ENCODE results near the gene PCSK5. TPM values are rescaled to one million over a fixed set of nuclear protein-coding genes. Genes with fewer than 3 reads are reported as not detected.

Gene PCSK5
- total RNA-seq, 1 experiment from 2014 or later, result 18.6 TPM

- no peak overlapping the region for H3K4me3 ChIP-seq
- H3K9me3 ChIP-seq (replicated peaks), result no peaks in the 10 kb centered on the region
- H3K4me1 ChIP-seq, result peaks cover 5% of the 10 kb centered on the region
- DNase-seq, result no peak
- no peaks in the 10 kb centered on the region for H3K27me3 ChIP-seq
- H3K27ac ChIP-seq, result no peak overlapping the region
- H3K36me3 ChIP-seq, result peaks cover 6% of the 10 kb centered on the region
Measured at GRCh38 chr9:76095585-76095984, 205.1 kb downstream of the PCSK5 start.

GRCh38 chr9:76099516-76099915, 209.0 kb downstream of the PCSK5 start:
- H3K36me3 ChIP-seq, result peaks cover 4% of the 10 kb centered on the region
- no peaks in the 10 kb centered on the region for H3K4me1 ChIP-seq
- no peaks in the 10 kb centered on the region for H3K27me3 ChIP-seq
- H3K4me3 ChIP-seq, result no peak overlapping the region
- H3K9me3 ChIP-seq (replicated peaks), result no peaks in the 10 kb centered on the region
- H3K27ac ChIP-seq, result no peak overlapping the region
- no peak for DNase-seq

DNA sequence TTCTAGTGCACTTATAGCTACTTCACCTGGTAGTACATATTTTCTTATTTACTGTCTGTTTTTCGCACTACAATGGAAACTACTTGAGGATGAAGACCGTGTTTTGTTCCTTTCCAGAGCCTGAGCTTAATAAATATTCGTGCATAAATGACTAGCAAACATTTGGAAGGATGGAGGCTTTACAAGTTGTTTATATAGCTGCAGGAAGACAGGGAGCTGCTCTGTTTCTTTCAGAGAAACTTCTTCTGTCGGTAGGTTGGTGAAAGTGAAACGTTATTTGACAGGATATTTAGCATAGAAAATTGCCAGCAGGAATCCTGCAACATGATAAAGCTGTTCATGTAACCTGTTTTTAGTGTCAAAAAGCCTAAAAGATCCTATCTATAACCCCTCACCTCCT, 210.6 kb downstream of the PCSK5 start:
- no peaks in the 10 kb centered on the region for H3K27me3 ChIP-seq
- DNase-seq, result no peak
- no peak overlapping the region for H3K27ac ChIP-seq
- no peaks in the 10 kb centered on the region for H3K4me1 ChIP-seq
- H3K36me3 ChIP-seq, result peaks cover 4% of the 10 kb centered on the region; the same call in 1 of the 2 replicates
- no peak overlapping the region for H3K4me3 ChIP-seq
- no peaks in the 10 kb centered on the region for H3K9me3 ChIP-seq (replicated peaks)

DNA sequence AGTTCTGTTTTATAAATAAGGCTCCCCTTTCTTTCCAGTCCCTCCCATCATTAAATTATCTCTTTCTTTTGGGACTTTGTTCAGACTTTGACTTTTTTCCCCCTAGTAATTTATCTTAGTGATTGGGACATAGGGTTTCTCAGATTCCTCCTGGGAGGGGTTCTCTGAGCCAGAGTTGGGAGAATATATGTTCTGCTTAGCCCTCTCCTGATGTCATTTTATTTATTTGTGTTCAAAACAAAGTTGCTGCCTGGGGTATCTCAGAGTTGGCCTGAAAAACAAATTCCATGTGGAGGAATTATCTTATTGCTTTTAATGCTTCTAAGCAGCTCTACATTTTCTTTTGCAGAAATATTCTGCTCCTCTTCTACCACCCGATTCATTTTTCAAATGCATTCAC, 211.0 kb downstream of the PCSK5 start:
- Histone ChIP-seq H3K4me3 (no peak overlapping the region), H3K27ac (no peak overlapping the region), H3K9me3 (replicated peaks) (no peaks in the 10 kb centered on the region), H3K36me3 (peaks cover 4% of the 10 kb centered on the region; the same call in 1 of the 2 replicates), H3K27me3 (no peaks in the 10 kb centered on the region), H3K4me1 (no peaks in the 10 kb centered on the region)
- DNase-seq, result no peak

DNA sequence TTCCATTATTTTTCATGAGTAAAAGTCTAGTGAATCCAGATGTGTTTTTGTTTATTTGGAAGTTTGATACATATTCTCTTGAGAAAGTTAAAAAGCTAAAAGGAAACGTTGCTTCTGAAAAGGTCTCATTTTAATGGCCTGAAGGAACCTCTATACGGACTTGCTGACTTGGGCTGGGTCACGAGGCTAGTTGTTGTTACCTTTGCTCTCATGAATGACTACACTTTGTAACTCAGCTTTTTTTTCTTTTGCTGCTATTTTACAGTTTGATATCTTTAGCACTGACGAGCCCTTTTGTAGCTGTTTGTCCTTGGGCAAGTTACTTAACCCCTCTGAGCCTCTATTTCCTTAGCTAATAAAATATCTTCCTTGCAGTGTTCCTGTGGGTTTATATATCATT, 211.5 kb downstream of the PCSK5 start:
- Histone ChIP-seq H3K9me3 (replicated peaks) (no peaks in the 10 kb centered on the region), H3K27ac (no peak overlapping the region), H3K27me3 (no peaks in the 10 kb centered on the region), H3K4me3 (no peak overlapping the region), H3K36me3 (peaks cover 4% of the 10 kb centered on the region; the same call in 1 of the 2 replicates), H3K4me1 (no peaks in the 10 kb centered on the region)
- no peak for DNase-seq

DNA sequence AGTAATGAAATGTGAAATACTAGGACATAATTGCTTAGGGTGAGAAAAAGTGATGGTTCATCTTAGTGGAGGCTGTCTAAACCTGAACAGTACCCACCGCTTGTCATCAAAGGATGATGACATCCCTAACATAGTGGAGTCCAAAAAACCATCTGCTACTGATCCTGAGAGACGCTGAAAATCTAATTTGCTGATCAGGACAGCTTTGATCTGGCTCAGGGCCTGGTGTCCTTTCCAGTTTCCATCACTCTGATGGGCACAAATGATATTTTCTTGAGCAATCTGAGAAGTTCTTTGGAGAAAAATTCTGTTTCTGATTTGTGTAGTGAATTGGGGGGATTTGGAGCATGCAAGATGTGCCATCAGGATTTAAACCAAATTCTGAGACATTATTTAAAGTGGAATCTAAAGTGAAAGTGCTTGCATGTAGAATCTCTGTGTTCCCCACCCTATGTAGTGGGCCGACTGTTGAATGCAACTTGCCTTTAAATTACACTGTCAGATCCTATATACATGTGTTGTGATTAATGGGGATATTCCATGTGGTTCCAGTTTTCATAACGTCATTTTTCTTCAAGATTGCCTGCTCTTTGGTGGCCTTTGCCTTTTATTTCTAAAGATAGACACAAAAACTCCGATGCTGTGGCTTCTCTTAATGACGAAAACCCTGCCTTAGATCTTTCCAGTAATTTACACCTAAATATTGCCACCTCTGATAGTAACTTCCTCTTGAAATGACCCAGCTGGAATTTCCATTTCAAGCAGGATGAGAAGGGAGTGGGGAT, 213.2 kb downstream of the PCSK5 start:
- peaks cover 4% of the 10 kb centered on the region; the same call in 1 of the 2 replicates for H3K36me3 ChIP-seq
- H3K27me3 ChIP-seq, result no peaks in the 10 kb centered on the region
- no peak overlapping the region for H3K27ac ChIP-seq
- no peaks in the 10 kb centered on the region for H3K4me1 ChIP-seq
- no peaks in the 10 kb centered on the region for H3K9me3 ChIP-seq (replicated peaks)
- DNase-seq, result no peak
- H3K4me3 ChIP-seq, result no peak overlapping the region

GRCh38 chr9:76107482-76107881, 217.0 kb downstream of the PCSK5 start:
- no peaks in the 10 kb centered on the region for H3K9me3 ChIP-seq (replicated peaks)
- no peaks in the 10 kb centered on the region for H3K27me3 ChIP-seq
- DNase-seq, result no peak
- H3K36me3 ChIP-seq, result peaks cover 4% of the 10 kb centered on the region
- no peaks in the 10 kb centered on the region for H3K4me1 ChIP-seq
- H3K27ac ChIP-seq, result no peak overlapping the region
- H3K4me3 ChIP-seq, result no peak overlapping the region

DNA sequence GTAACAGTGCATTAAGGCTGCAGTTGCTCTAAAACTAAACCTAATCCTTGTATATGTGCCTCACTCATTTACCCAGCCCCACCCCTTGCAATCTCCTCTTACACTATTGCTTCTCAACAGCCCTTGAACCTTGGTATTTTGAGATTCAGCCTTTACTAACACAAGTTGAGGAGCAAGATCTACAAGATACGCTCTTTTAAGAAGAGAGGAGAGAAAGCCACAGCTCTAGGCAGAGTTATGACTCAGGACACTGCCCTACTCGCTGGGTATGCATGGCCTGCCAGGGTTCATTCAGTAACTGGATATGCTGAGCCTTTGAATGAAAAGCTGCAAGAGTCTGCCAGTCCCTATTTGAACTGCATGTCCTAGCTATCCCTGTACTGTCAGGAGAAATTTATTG, 219.5 kb downstream of the PCSK5 start:
- Histone ChIP-seq H3K9me3 (replicated peaks) (no peaks in the 10 kb centered on the region), H3K27me3 (no peaks in the 10 kb centered on the region), H3K4me1 (no peaks in the 10 kb centered on the region), H3K27ac (no peak overlapping the region), H3K4me3 (no peak overlapping the region), H3K36me3 (peaks cover 4% of the 10 kb centered on the region)
- DNase-seq, result no peak

DNA sequence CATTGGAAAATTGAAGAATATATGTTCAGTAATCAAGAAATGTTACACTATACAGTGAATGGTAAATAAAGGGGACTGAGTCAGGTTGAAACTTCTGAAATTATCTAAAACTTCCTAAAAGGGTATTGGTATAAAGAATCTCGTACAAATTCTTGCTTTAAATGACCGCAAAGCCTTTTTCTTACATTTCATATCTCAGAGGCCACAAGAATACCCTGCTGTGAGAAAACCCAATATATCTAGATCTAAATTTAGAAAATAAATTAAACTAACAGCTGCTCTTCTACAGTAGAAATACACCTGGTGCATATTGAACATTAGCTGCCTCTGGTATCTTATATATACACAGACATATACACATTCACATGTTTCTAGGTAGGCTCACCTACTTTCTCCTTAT, 221.7 kb downstream of the PCSK5 start:
- Histone ChIP-seq H3K27ac (no peak overlapping the region), H3K27me3 (no peaks in the 10 kb centered on the region), H3K4me1 (no peaks in the 10 kb centered on the region), H3K9me3 (replicated peaks) (no peaks in the 10 kb centered on the region), H3K36me3 (peaks cover 4% of the 10 kb centered on the region), H3K4me3 (no peak overlapping the region)
- no peak for DNase-seq

- H3K4me3 ChIP-seq, result no peak overlapping the region
- no peaks in the 10 kb centered on the region for H3K9me3 ChIP-seq (replicated peaks)
- no peaks in the 10 kb centered on the region for H3K27me3 ChIP-seq
- no peaks in the 10 kb centered on the region; the same call in 1 of the 2 replicates for H3K36me3 ChIP-seq
- no peaks in the 10 kb centered on the region for H3K4me1 ChIP-seq
- no peak overlapping the region for H3K27ac ChIP-seq
- no peak for DNase-seq
Measured at GRCh38 chr9:76114144-76114543, 223.7 kb downstream of the PCSK5 start.

GRCh38 chr9:76115396-76115795, 224.9 kb downstream of the PCSK5 start:
- H3K36me3 ChIP-seq, result no peaks in the 10 kb centered on the region; the same call in 1 of the 2 replicates
- H3K9me3 ChIP-seq (replicated peaks), result no peaks in the 10 kb centered on the region
- H3K27ac ChIP-seq, result no peak overlapping the region
- no peaks in the 10 kb centered on the region for H3K4me1 ChIP-seq
- H3K4me3 ChIP-seq, result no peak overlapping the region
- no peaks in the 10 kb centered on the region for H3K27me3 ChIP-seq
- no peak for DNase-seq

DNA sequence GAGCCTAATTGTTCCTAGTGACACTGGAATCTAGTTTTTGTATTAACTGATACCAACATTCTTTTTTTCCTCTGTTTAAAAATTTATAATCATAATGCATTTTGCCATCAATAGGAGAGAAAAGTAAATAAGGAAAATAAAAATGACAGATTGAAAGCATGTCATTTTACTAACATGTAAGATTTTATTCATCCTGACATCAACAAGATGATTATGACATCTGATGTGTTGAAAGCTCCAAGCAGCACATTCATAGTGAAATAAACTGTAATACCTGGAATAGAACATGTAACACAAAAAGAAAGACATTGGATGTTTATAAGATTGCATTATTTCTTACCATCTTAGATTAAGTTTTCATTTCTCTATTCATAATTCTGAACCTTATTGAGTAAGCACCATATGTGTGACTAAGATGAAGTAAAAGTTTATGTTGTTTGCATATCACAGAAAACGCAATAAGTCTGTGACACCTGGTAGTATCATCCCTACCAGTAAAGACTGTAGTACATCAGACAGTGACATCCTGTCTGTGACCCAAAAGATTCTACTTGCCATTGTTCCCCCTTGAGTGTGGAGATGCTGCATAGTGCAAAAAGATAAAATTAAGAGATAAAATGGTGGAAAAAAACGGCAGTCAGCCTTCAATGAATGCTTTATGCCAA, 225.6 kb downstream of the PCSK5 start:
- H3K4me1 ChIP-seq, result no peaks in the 10 kb centered on the region

DNA sequence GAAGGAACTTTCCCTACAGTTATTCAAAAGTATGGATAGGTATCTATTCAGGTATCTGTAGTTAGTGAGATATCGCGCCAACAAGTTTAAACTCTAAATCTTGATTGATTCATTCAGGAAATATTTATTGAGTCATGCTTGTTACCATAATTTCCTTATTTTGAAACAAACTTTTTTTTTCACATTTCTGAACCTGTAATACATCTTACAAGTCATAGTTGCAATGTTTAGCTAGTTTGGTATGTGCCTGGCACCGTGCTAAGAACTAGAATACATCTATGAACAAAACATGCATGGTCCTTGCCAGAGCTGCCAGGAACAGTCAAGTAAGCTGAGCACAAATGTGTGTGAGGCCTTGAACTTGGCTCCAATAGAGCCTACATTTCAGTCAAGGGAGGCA, 226.4 kb downstream of the PCSK5 start:
- no peaks in the 10 kb centered on the region; the same call in 1 of the 2 replicates for H3K36me3 ChIP-seq
- DNase-seq, result no peak
- no peaks in the 10 kb centered on the region for H3K9me3 ChIP-seq (replicated peaks)
- no peak overlapping the region for H3K27ac ChIP-seq
- H3K4me1 ChIP-seq, result no peaks in the 10 kb centered on the region
- H3K27me3 ChIP-seq, result no peaks in the 10 kb centered on the region
- no peak overlapping the region for H3K4me3 ChIP-seq

More for the DNA sequence above, 225.6 kb downstream of the PCSK5 start:
- no peak for DNase-seq
- Histone ChIP-seq H3K4me3 (no peak overlapping the region), H3K9me3 (replicated peaks) (no peaks in the 10 kb centered on the region), H3K27ac (no peak overlapping the region), H3K36me3 (no peaks in the 10 kb centered on the region; the same call in 1 of the 2 replicates), H3K27me3 (no peaks in the 10 kb centered on the region)

DNA sequence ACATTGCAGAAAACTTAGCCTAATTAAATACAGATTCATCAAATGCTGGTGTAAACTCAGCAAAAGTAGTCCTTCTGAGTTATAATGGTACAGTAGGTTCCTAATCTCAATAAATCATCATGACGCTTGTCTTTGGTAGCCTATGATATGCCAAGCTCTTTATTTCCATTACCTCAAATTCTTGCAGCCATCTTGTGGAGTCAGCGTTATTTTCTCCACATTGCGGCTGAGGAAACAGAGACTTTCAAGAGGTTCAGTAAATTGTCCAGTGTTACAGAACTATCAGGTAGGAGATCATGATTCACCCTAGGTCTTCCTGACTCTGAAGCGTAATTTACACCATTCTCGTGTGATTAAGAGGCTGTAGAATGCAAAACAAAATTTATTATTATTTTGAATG, 237.2 kb downstream of the PCSK5 start:
- Histone ChIP-seq H3K27me3 (no peaks in the 10 kb centered on the region), H3K27ac (no peak overlapping the region), H3K36me3 (no peaks in the 10 kb centered on the region; the same call in 1 of the 2 replicates), H3K9me3 (replicated peaks) (no peaks in the 10 kb centered on the region), H3K4me3 (no peak overlapping the region), H3K4me1 (no peaks in the 10 kb centered on the region)
- no peak for DNase-seq

DNA sequence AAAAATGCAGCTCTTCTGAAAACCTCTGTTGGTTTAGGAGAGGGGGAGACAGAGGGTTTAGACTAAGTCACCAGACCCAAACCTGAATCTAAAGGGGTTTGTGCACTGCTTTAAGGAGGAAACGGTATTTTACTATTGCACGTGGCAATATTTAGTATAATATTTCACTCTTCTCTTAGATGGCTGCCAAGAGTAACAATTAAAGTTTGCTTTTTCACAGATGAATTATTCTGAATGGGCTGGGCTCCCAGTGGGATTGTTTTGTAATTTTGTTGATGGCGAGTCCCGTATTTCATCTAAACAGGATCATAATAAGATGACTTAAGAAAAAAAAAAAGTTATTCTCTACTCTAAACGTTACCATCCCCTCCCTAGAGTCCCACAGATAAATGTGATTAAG, 245.4 kb downstream of the PCSK5 start:
- H3K9me3 ChIP-seq (replicated peaks), result no peaks in the 10 kb centered on the region

More for the DNA sequence above, 245.4 kb downstream of the PCSK5 start:
- Histone ChIP-seq H3K36me3 (no peaks in the 10 kb centered on the region), H3K27me3 (no peaks in the 10 kb centered on the region), H3K27ac (no peak overlapping the region), H3K4me1 (peaks cover 11% of the 10 kb centered on the region), H3K4me3 (no peak overlapping the region)
- DNase-seq, result no peak

Measured in SJCRH30 (cell line).